ENCODE measurements around the gene P4HA2.

The P4HA2 gene

GRCh38 chr5:132218321-132218720 lies 9.3 kb downstream of the P4HA2 start:
- H3K27ac ChIP-seq (ENCODE audit: low read depth, low read length): no peak overlapping the region
- H3K4me3 ChIP-seq (ENCODE audit: insufficient read depth, low read length, poor library complexity, severe bottlenecking): no peak overlapping the region
- H3K9ac ChIP-seq (ENCODE audit: low read length): no peak overlapping the region
- H3K9me2 ChIP-seq (replicated peaks; ENCODE audit: insufficient read depth, low read length): no peaks in the 10 kb centered on the region
- no peaks in the 10 kb centered on the region for H3K27me3 ChIP-seq (ENCODE audit: low read length)
- H2AFZ ChIP-seq (ENCODE audit: low read depth, low read length, severe bottlenecking): no peak overlapping the region
- H3F3A ChIP-seq (ENCODE audit: insufficient read depth): no peaks in the 10 kb centered on the region
- H3K9me3 ChIP-seq (ENCODE audit: insufficient read depth, low read length): no peaks in the 10 kb centered on the region
- no peaks in the 10 kb centered on the region for H4K20me1 ChIP-seq (ENCODE audit: low read depth, low read length)
- TF ChIP-seq EZH2phosphoT487 (conservative IDR thresholded peaks at IDR 0.05; ENCODE audit: low read length) (no peak), CTCF (IDR thresholded peaks at IDR 0.05; ENCODE audit: insufficient read depth, low read length, poor library complexity, severe bottlenecking) (no peak)
- H3K4me2 ChIP-seq (ENCODE audit: low read depth, low read length, poor library complexity, severe bottlenecking): no peak overlapping the region
- no peaks in the 10 kb centered on the region for H3K79me2 ChIP-seq (ENCODE audit: insufficient read depth, low read length)
- no peaks in the 10 kb centered on the region for H3K36me3 ChIP-seq (ENCODE audit: low read length)

GRCh38 chr5:132215329-132215728 lies 12.3 kb downstream of the P4HA2 start:
- TF ChIP-seq EZH2phosphoT487 (conservative IDR thresholded peaks at IDR 0.05; ENCODE audit: low read length) (no peak), CTCF (IDR thresholded peaks at IDR 0.05; ENCODE audit: insufficient read depth, low read length, poor library complexity, severe bottlenecking) (no peak)
- H3K4me2 ChIP-seq (ENCODE audit: low read depth, low read length, poor library complexity, severe bottlenecking): no peak overlapping the region

GRCh38 chr5:132214491-132214890 lies 13.2 kb downstream of the P4HA2 start:
- Histone ChIP-seq H4K20me1 (ENCODE audit: low read depth, low read length) (no peaks in the 10 kb centered on the region), H3K9me2 (replicated peaks; ENCODE audit: insufficient read depth, low read length) (no peaks in the 10 kb centered on the region), H3K79me2 (ENCODE audit: insufficient read depth, low read length) (no peaks in the 10 kb centered on the region), H3K4me2 (ENCODE audit: low read depth, low read length, poor library complexity, severe bottlenecking) (no peak overlapping the region), H3K36me3 (ENCODE audit: low read length) (no peaks in the 10 kb centered on the region), H2AFZ (ENCODE audit: low read depth, low read length, severe bottlenecking) (no peak overlapping the region), H3F3A (ENCODE audit: insufficient read depth) (no peaks in the 10 kb centered on the region), H3K27ac (ENCODE audit: low read depth, low read length) (no peak overlapping the region), H3K9ac (ENCODE audit: low read length) (no peak overlapping the region), H3K27me3 (ENCODE audit: low read length) (no peaks in the 10 kb centered on the region; the same call in 1 of the 2 replicates), H3K9me3 (ENCODE audit: insufficient read depth, low read length) (no peaks in the 10 kb centered on the region), H3K4me3 (ENCODE audit: insufficient read depth, low read length, poor library complexity, severe bottlenecking) (no peak overlapping the region)
- TF ChIP-seq CTCF (IDR thresholded peaks at IDR 0.05; ENCODE audit: insufficient read depth, low read length, poor library complexity, severe bottlenecking) (no peak), EZH2phosphoT487 (conservative IDR thresholded peaks at IDR 0.05; ENCODE audit: low read length) (no peak)

More at GRCh38 chr5:132215329-132215728, 12.3 kb downstream of the P4HA2 start:
- Histone ChIP-seq H3K27ac (ENCODE audit: low read depth, low read length) (no peak overlapping the region), H3F3A (ENCODE audit: insufficient read depth) (no peaks in the 10 kb centered on the region), H3K27me3 (ENCODE audit: low read length) (no peaks in the 10 kb centered on the region; the same call in 1 of the 2 replicates), H3K9ac (ENCODE audit: low read length) (no peak overlapping the region), H3K9me3 (ENCODE audit: insufficient read depth, low read length) (no peaks in the 10 kb centered on the region), H3K36me3 (ENCODE audit: low read length) (no peaks in the 10 kb centered on the region), H4K20me1 (ENCODE audit: low read depth, low read length) (no peaks in the 10 kb centered on the region), H2AFZ (ENCODE audit: low read depth, low read length, severe bottlenecking) (no peak overlapping the region), H3K9me2 (replicated peaks; ENCODE audit: insufficient read depth, low read length) (no peaks in the 10 kb centered on the region), H3K4me3 (ENCODE audit: insufficient read depth, low read length, poor library complexity, severe bottlenecking) (no peak overlapping the region), H3K79me2 (ENCODE audit: insufficient read depth, low read length) (no peaks in the 10 kb centered on the region)
